Tibial artery (tissue), 4 donors: ENCODE measurements around the gene LECT2.

ENCODE experiments used
- DNase-seq, 2 donors: peaks; one replicate each; pipeline ENCODE4 v3.0.0-alpha.2; 2019
- H3K27ac ChIP-seq, 2 donors: fragments of 200-600 bp; sonication (generic) in 1 of 2; 1 replicate in 1 of 2; 2 replicates in 1 of 2; pipeline ENCODE4 v1.5.1; 2018 to 2019; ENCODE audit warnings: mild to moderate bottlenecking in 1 of 2
- H3K27me3 ChIP-seq, 2 donors: fragments of 200-600 bp; sonication (generic) in 1 of 2; one replicate each; pipeline versions ENCODE4 v1.5.1 to v1.6.0; 2016 to 2019
- H3K36me3 ChIP-seq, 3 donors: fragments of 200-600 bp; sonication (generic) in 2 of 3; one replicate each; pipeline ENCODE4 v1.5.1; 2016 to 2019; ENCODE audit warnings: mild to moderate bottlenecking in 2 of 3
- H3K4me1 ChIP-seq, 4 donors: fragments of 200-600 bp; sonication (generic) in 2 of 4; 1 replicate in 3 of 4; 2 replicates in 1 of 4; pipeline ENCODE4 v1.5.1; 2016 to 2019
- H3K4me3 ChIP-seq, 2 donors: fragments of 200-600 bp; sonication (generic) in 1 of 2; 1 replicate in 1 of 2; 2 replicates in 1 of 2; pipeline ENCODE4 v1.5.1; 2018 to 2019; ENCODE audit warnings: mild to moderate bottlenecking in 2 of 2
- H3K9me3 ChIP-seq, 3 donors: fragments of 200-600 bp; sonication (generic) in 1 of 3; one replicate each; pipeline ENCODE4 v1.5.1; 2016 to 2019
- CTCF ChIP-seq, 2 experiments: fragments of 200-600 bp in 1 of 2; fragments of 450-650 bp in 1 of 2; IDR thresholded peaks; one replicate each; pipeline ENCODE4 v1.5.1; 2017 to 2019; ENCODE audit warnings: antibody characterized with exemption in 2 of 2, mild to moderate bottlenecking in 1 of 2, moderate library complexity in 1 of 2
- intact Hi-C: fragments of 100-400 bp; cut with DNase I; formaldehyde crosslinking; loops from one replicate; pipeline ENCODE4 v1.15.0; 2023; ENCODE audit warnings: low total_unique reads

Gene LECT2

GRCh38 chr5:135993880-135994636 is 39.3 kb upstream of the LECT2 start:
- H3K4me1 ChIP-seq: peaks cover 0 to 42% (median 15%) of the 10 kb centered on the region in 4 donors
- H3K9me3 ChIP-seq: no peaks in the 10 kb centered on the region
- no peak for TF ChIP-seq CTCF (IDR thresholded peaks at IDR 0.05)
- H3K27ac ChIP-seq: peak overlapping the region in 1 of 2 donors; percentile 12
- no peaks in the 10 kb centered on the region for H3K36me3 ChIP-seq
- H3K27me3 ChIP-seq: no peaks in the 10 kb centered on the region
- no peak for DNase-seq
- no peak overlapping the region for H3K4me3 ChIP-seq
- intact Hi-C loops: no loop called here

- H3K27me3 ChIP-seq: no peaks in the 10 kb centered on the region
- intact Hi-C loops: no loop called here
- no peak for TF ChIP-seq CTCF (IDR thresholded peaks at IDR 0.05)
- H3K27ac ChIP-seq: peak overlapping the region in 1 of 2 donors; percentile 12
- H3K4me1 ChIP-seq: peaks cover 0 to 42% (median 15%) of the 10 kb centered on the region in 4 donors
- H3K4me3 ChIP-seq: no peak overlapping the region
- DNase-seq: no peak
- no peaks in the 10 kb centered on the region for H3K36me3 ChIP-seq
- H3K9me3 ChIP-seq: no peaks in the 10 kb centered on the region
Observed at GRCh38 chr5:135993335-135993879, 38.6 kb upstream of the LECT2 start.

GRCh38 chr5:135991429-135991828 is 36.6 kb upstream of the LECT2 start:
- Histone ChIP-seq H3K27ac (no peak overlapping the region), H3K27me3 (no peaks in the 10 kb centered on the region), H3K9me3 (no peaks in the 10 kb centered on the region), H3K4me3 (no peak overlapping the region), H3K36me3 (no peaks in the 10 kb centered on the region), H3K4me1 (peaks cover 0 to 51% (median 21%) of the 10 kb centered on the region in 4 donors)
- DNase-seq: no peak
- intact Hi-C loops: no loop called here
- no peak for TF ChIP-seq CTCF (IDR thresholded peaks at IDR 0.05)

- H3K9me3 ChIP-seq: no peaks in the 10 kb centered on the region
- peak overlapping the region in 1 of 2 donors; percentile 23 for H3K27ac ChIP-seq
- no peaks in the 10 kb centered on the region for H3K36me3 ChIP-seq
- intact Hi-C loops: no loop called here
- H3K27me3 ChIP-seq: no peaks in the 10 kb centered on the region
- H3K4me3 ChIP-seq: peak overlapping the region in 1 of 2 donors; percentile 8
- TF ChIP-seq CTCF (IDR thresholded peaks at IDR 0.05): no peak
- H3K4me1 ChIP-seq: peaks cover 0 to 51% (median 23%) of the 10 kb centered on the region in 4 donors
- no peak for DNase-seq
Observed at GRCh38 chr5:135990528-135991255, 35.9 kb upstream of the LECT2 start.

- no peaks in the 10 kb centered on the region for H3K9me3 ChIP-seq
- no peak overlapping the region for H3K4me3 ChIP-seq
- H3K27me3 ChIP-seq: no peaks in the 10 kb centered on the region
- no peaks in the 10 kb centered on the region for H3K36me3 ChIP-seq
- intact Hi-C loops: no loop called here
- peaks cover 0 to 46% (median 23%) of the 10 kb centered on the region in 4 donors for H3K4me1 ChIP-seq
- H3K27ac ChIP-seq: no peak overlapping the region
- TF ChIP-seq CTCF (IDR thresholded peaks at IDR 0.05): no peak
- DNase-seq: no peak
Observed at GRCh38 chr5:135989686-135990085, 34.9 kb upstream of the LECT2 start.
